Activated CD8-positive, alpha-beta T cell treated with anti-CD3 and anti-CD28 coated beads, Interleukin-2, amount 10 ng/mL, durations not matched to agents 7 days and 5 days (primary cell): ENCODE measurements around the gene GTSE1. TPM values are rescaled to one million over a fixed set of nuclear protein-coding genes. Genes with fewer than 3 reads are reported as not detected.
"Not testable (repeated sequence)": the region's sequence is repeated elsewhere in the genome, so short reads cannot be mapped to it uniquely, and the experiment has no call there.

Experiments
- ATAC-seq: fragments of 150-1000 bp; cut with Tn5 transposase; one replicate; pipeline ENCODE4 v1.10.0; 2021; ENCODE audit warnings: moderate library complexity
- CTCF ChIA-PET: fragments of 350-600 bp; sonication (Branson Sonifier 250); formaldehyde crosslinking; loops from one replicate; lab custom pipeline; 2021; ENCODE audit warnings: antibody characterized with exemption; lab: Charles Lee
- POLR2A ChIA-PET: fragments of 350-600 bp; sonication (Branson Sonifier 250); formaldehyde crosslinking; loops from one replicate; lab custom pipeline; 2021; ENCODE audit warnings: antibody characterized with exemption; lab: Charles Lee
- DNase-seq: peaks from one replicate; pipeline ENCODE4 v3.0.0-alpha.2; 2020
- H3K27ac Mint-ChIP-seq: one replicate; pipeline ENCODE4 v1.8.0; 2021; ENCODE audit warnings: mild to moderate bottlenecking, mixed read lengths
- H3K27me3 Mint-ChIP-seq: one replicate; pipeline ENCODE4 v1.8.0; 2021; ENCODE audit warnings: low read depth, mixed read lengths
- H3K36me3 Mint-ChIP-seq: one replicate; pipeline ENCODE4 v1.8.0; 2021; ENCODE audit warnings: low read depth, mixed read lengths
- H3K4me1 Mint-ChIP-seq: one replicate; pipeline ENCODE4 v1.8.0; 2021; ENCODE audit warnings: low read depth, mixed read lengths
- H3K4me3 Mint-ChIP-seq: one replicate; pipeline ENCODE4 v1.8.0; 2021; ENCODE audit warnings: mild to moderate bottlenecking, mixed read lengths
- H3K9me3 Mint-ChIP-seq: one replicate; pipeline ENCODE4 v1.8.0; 2022; ENCODE audit warnings: mixed read lengths; ENCODE audit not compliant: insufficient read depth
- total RNA-seq, 2 experiments: library from RNA; stranded (reverse); gene quantifications; one replicate each; pipeline ENCODE4 v1.2.3, GENCODE V29; 2021

The GTSE1 gene
- total RNA-seq, 2 experiments from 2014 or later, result 111 to 114 TPM

DNA sequence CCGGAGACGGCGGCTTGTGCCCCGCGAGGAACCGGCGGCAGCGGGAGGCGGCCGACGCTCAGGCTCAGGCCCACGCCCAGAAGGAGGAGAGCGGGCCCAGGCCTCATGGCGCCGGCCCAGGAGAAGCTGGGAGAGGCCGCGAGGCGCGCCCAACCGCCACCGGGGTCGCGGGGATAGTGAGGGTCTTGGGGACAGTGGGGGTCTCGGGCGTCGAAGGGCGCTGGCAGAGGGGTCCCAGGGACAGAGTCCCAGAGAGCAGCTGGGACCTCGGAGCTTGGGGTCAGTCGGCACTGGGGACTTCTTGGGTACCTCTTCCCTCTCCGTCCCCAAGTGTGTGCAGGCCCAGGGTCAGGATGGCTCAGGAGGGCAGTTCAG lies 33.5 kb upstream of the GTSE1 start, which contains the start of gene PKDREJ:
TSS of gene PKDREJ (minus strand) at position 128 of the 375 bp plus-strand sequence. CDS start at position 107, 21 bp downstream.
- CTCF ChIA-PET, result no interaction called here
- peaks cover 19% of the 10 kb centered on the region for H3K9me3 Mint-ChIP-seq
- H3K4me1 Mint-ChIP-seq, result peaks cover 12% of the 10 kb centered on the region
- peaks cover 70% of the 10 kb centered on the region for H3K27me3 Mint-ChIP-seq
- H3K27ac Mint-ChIP-seq, result no peak within 1 kb of the TSS
- ATAC-seq (no peak), DNase-seq (no peak)
- peaks cover 25% of the 10 kb centered on the region for H3K36me3 Mint-ChIP-seq
- peak within 1 kb of the TSS; percentile 12 for H3K4me3 Mint-ChIP-seq
- POLR2A ChIA-PET, result no interaction called here

DNA sequence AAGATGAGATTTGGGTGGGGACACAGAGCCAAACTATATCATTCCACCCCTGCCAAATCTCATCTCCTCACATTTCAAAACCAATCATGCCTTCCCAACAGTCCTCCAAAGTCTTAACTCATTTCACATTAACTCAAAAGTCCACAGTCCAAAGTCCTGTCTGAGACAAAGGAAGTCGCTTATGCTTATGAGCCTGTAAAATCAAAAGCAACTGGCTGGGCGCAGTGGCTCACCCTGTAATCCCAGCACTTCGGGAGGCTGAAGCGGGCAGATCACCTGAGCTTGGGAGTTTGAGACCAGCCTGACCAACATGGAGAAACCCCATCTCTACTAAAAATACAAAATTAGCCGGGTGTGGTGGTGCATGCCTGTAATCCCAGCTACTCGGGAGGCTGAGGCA lies 32.1 kb upstream of the GTSE1 start:
- H3K27ac Mint-ChIP-seq, DNase-seq, POLR2A ChIA-PET, H3K4me3 Mint-ChIP-seq, CTCF ChIA-PET, ATAC-seq: not testable (repeated sequence)
- H3K4me1 Mint-ChIP-seq, result peaks cover 22% of the 10 kb centered on the region
- H3K27me3 Mint-ChIP-seq, result peaks cover 58% of the 10 kb centered on the region
- peaks cover 19% of the 10 kb centered on the region for H3K9me3 Mint-ChIP-seq
- peaks cover 27% of the 10 kb centered on the region for H3K36me3 Mint-ChIP-seq

- Mint-ChIP-seq H3K9me3 (peaks cover 19% of the 10 kb centered on the region), H3K27me3 (peaks cover 47% of the 10 kb centered on the region), H3K4me1 (peaks cover 28% of the 10 kb centered on the region), H3K36me3 (peaks cover 27% of the 10 kb centered on the region)
- H3K27ac Mint-ChIP-seq, DNase-seq, H3K4me3 Mint-ChIP-seq, ATAC-seq, CTCF ChIA-PET: not testable (repeated sequence)
- POLR2A ChIA-PET, result interaction anchor here (0.6 kb wide), 1 partner anchor 16 kb away, joined by 3 read pairs; no protein-coding TSS in a partner anchor
Measured at GRCh38 chr22:46265627-46266026, 31.0 kb upstream of the GTSE1 start.

DNA sequence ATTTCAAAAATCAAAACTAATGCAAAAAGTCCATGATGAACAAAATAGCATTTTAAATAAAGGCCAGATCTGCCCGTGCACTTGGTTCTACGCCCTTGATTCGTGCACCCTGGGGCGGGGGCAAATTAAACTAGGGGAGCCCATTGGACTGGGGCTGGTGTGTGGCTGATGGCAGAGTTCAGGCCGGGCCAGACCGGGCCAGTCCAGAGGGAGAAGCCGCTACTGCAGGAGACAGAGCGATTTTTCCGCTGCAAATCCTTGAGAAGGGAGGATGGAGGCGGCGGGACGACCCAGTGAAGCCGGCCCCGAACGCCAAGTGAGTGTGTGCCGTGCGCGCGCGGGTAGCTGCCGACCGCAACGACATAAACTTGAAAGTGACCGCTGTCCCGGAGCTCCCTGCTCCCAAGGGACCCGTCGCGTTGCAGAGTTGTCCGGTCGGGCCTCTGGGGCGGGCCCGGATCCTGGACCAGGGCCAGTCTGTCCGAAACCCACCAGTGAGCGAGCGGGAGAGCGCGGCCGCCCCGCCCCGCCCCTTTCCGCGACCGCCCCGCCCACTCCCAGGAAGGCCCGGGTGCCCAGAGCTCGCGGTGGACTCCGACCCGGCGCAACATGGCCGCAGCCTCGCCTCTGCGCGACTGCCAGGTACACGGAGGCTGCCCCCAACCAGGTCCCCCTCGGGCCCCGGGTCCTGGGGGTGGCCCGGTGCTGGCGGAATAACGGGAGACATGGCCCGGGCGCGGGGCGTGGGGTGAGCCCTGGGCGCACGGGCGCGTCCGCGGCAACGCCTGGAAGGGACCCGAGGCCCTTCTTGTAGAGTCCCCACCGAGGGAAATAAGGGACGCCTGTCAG lies 29.0 kb upstream of the GTSE1 start, which contains the start of gene TTC38:
TSS of gene TTC38 (plus strand) at position 578 of the 849 bp plus-strand sequence. CDS start at position 610, 32 bp downstream.
- peaks cover 20% of the 10 kb centered on the region for H3K36me3 Mint-ChIP-seq
- H3K27ac Mint-ChIP-seq, result peak within 1 kb of the TSS; percentile 80
- peak; percentile 94 for ATAC-seq
- peaks cover 27% of the 10 kb centered on the region for H3K27me3 Mint-ChIP-seq
- ChIA-PET CTCF (interaction anchor here (1.1 to 1.4 kb wide), 4 partner anchors 9 to 100 kb away, joined by 3 to 5 read pairs (median 4); partner anchors contain the start of gene CDPF1), POLR2A (interaction anchor here (0.6 to 1.8 kb wide), 6 partner anchors 8 to 481 kb away, joined by 3 to 8 read pairs (median 4); partner anchors contain the start of genes CDPF1, GTSE1 and TRMU)
- peaks cover 19% of the 10 kb centered on the region for H3K9me3 Mint-ChIP-seq
- peak within 1 kb of the TSS; percentile 86 for H3K4me3 Mint-ChIP-seq
- DNase-seq, result peak; percentile 59
- peaks cover 23% of the 10 kb centered on the region for H3K4me1 Mint-ChIP-seq

GRCh38 chr22:46269564-46269963 lies 27.1 kb upstream of the GTSE1 start:
- ATAC-seq, result no peak
- POLR2A ChIA-PET, result interaction anchor here (1.0 to 1.5 kb wide), 2 partner anchors 13 to 19 kb away, joined by 3 to 4 read pairs; partner anchors contain the start of gene CDPF1

GRCh38 chr22:46272196-46272595 lies 24.5 kb upstream of the GTSE1 start:
- no peak overlapping the region for H3K4me3 Mint-ChIP-seq
- POLR2A ChIA-PET, result no interaction called here
- peaks cover 33% of the 10 kb centered on the region for H3K4me1 Mint-ChIP-seq
- H3K27me3 Mint-ChIP-seq, result peaks cover 3% of the 10 kb centered on the region
- ATAC-seq, result no peak
- DNase-seq, result no peak
- no peak overlapping the region for H3K27ac Mint-ChIP-seq
- no peaks in the 10 kb centered on the region for H3K9me3 Mint-ChIP-seq
- H3K36me3 Mint-ChIP-seq, result peaks cover 34% of the 10 kb centered on the region
- CTCF ChIA-PET, result no interaction called here

More at GRCh38 chr22:46269564-46269963, 27.1 kb upstream of the GTSE1 start:
- Mint-ChIP-seq H3K9me3 (peaks cover 10% of the 10 kb centered on the region), H3K36me3 (peaks cover 21% of the 10 kb centered on the region), H3K4me3 (peak overlapping the region; percentile 86), H3K27me3 (peaks cover 14% of the 10 kb centered on the region), H3K4me1 (peaks cover 26% of the 10 kb centered on the region), H3K27ac (no peak overlapping the region)
- no peak for DNase-seq
- CTCF ChIA-PET, result interaction anchor here (0.8 kb wide), 1 partner anchor 118 kb away, joined by 4 read pairs; no protein-coding TSS in a partner anchor

DNA sequence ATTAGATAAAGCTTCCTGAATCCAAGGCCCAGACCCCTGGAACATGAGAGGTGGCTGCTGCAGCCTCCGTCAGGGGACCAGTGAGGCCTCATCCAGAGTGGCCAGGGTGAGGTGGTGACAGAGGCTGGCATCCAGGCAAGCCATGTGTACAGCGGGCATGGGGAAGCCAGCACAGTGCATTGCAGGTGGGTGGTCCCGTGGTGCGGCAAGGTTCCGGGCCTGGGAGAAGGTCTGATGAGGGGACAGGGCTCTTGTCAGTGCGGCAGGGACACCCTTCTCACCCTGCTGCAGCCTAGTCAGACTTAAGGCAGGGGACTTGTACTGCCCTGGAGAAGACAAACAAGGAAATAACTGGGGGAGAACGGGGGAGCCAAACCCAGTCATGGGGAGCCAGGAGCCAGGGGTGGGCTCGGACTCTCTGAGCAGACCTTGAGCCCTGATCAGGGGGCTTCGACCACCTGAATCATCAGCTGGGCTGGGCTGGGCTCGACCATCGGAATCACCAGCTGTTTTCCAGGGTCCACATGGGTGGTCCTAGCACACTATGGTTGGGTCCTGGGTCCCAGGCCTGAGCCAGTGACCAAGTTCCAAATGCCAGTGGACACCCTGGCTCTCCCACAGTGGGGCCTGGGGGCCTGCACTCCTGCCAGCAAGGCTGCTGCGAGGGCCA lies 23.8 kb upstream of the GTSE1 start:
- ChIA-PET POLR2A (no interaction called here), CTCF (no interaction called here)
- ATAC-seq (no peak), DNase-seq (no peak)
- Mint-ChIP-seq H3K27ac (no peak overlapping the region), H3K4me3 (no peak overlapping the region), H3K27me3 (no peaks in the 10 kb centered on the region), H3K4me1 (peaks cover 28% of the 10 kb centered on the region), H3K36me3 (peaks cover 32% of the 10 kb centered on the region), H3K9me3 (no peaks in the 10 kb centered on the region)

DNA sequence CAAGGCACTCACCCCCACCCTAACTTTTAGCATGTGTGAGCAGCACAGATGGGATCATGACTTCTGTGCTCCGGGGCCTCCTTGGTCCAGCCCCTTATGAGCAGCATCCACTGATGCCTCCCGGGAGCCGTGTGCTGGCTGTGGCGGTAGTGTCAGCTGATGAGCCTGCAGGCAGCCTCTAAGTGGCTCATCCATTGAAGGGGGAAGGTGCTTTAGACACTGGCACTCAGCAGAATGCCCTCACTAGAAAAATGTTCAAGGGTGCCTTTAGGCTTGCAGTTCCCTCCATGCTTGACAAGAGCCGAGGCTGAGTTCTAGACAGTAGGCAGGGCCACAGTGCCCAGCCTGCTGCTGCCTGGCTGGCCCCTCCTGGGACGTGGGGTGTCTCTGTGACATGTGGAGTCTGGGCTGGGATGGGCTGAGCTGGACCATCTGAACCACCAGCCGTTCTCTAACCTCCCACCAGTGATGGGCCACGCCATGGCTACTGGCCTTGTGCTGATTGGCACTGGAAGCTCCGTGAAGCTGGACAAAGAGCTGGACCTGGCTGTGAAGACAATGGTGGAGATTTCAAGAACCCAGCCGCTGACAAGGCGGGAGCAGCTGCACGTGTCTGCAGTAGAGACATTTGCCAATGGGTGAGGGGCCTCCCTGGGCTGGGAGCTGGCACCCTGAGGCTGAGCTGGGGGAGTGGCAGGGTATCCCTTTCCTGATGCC lies 23.1 kb upstream of the GTSE1 start:
- H3K27ac Mint-ChIP-seq, result no peak overlapping the region
- no peaks in the 10 kb centered on the region for H3K9me3 Mint-ChIP-seq
- CTCF ChIA-PET, result no interaction called here
- DNase-seq (no peak), ATAC-seq (no peak)
- no peaks in the 10 kb centered on the region for H3K27me3 Mint-ChIP-seq
- peaks cover 34% of the 10 kb centered on the region for H3K36me3 Mint-ChIP-seq
- peaks cover 25% of the 10 kb centered on the region for H3K4me1 Mint-ChIP-seq
- POLR2A ChIA-PET, result no interaction called here
- H3K4me3 Mint-ChIP-seq, result no peak overlapping the region

- H3K9me3 Mint-ChIP-seq, result no peaks in the 10 kb centered on the region
- ATAC-seq, result no peak
- CTCF ChIA-PET, result no interaction called here
Measured at GRCh38 chr22:46274381-46274780, 22.3 kb upstream of the GTSE1 start.

GRCh38 chr22:46275455-46276122 lies 21.1 kb upstream of the GTSE1 start:
- Mint-ChIP-seq H3K36me3 (peaks cover 40% of the 10 kb centered on the region), H3K27me3 (no peaks in the 10 kb centered on the region), H3K9me3 (no peaks in the 10 kb centered on the region), H3K4me3 (no peak overlapping the region), H3K4me1 (peaks cover 16% of the 10 kb centered on the region), H3K27ac (no peak overlapping the region)
- no peak for DNase-seq
- ChIA-PET CTCF (interaction anchor here (1.0 kb wide), 1 partner anchor 20 kb away, joined by 3 read pairs; no protein-coding TSS in a partner anchor), POLR2A (interaction anchor here (0.9 to 1.0 kb wide), 2 partner anchors 8 to 12 kb away, joined by 3 to 7 read pairs; no protein-coding TSS in a partner anchor)
- no peak for ATAC-seq

More at GRCh38 chr22:46274381-46274780, 22.3 kb upstream of the GTSE1 start:
- H3K36me3 Mint-ChIP-seq, result peaks cover 39% of the 10 kb centered on the region
- no peaks in the 10 kb centered on the region for H3K27me3 Mint-ChIP-seq
- no peak overlapping the region for H3K4me3 Mint-ChIP-seq
- no peak overlapping the region for H3K27ac Mint-ChIP-seq
- POLR2A ChIA-PET, result no interaction called here
- H3K4me1 Mint-ChIP-seq, result peaks cover 19% of the 10 kb centered on the region
- DNase-seq, result no peak
